GM19452 (cell line): ENCODE results near the gene OR6B1.
"Not testable (repeated sequence)": the region's sequence is repeated elsewhere in the genome, so short reads cannot be mapped to it uniquely, and the experiment has no call there.

Experiments used
- ATAC-seq: cut with Tn5 transposase; IDR thresholded peaks from one replicate; pipeline ENCODE4 v1.9.1; 2021; ENCODE audit not compliant: unreplicated experiment

Gene OR6B1

DNA sequence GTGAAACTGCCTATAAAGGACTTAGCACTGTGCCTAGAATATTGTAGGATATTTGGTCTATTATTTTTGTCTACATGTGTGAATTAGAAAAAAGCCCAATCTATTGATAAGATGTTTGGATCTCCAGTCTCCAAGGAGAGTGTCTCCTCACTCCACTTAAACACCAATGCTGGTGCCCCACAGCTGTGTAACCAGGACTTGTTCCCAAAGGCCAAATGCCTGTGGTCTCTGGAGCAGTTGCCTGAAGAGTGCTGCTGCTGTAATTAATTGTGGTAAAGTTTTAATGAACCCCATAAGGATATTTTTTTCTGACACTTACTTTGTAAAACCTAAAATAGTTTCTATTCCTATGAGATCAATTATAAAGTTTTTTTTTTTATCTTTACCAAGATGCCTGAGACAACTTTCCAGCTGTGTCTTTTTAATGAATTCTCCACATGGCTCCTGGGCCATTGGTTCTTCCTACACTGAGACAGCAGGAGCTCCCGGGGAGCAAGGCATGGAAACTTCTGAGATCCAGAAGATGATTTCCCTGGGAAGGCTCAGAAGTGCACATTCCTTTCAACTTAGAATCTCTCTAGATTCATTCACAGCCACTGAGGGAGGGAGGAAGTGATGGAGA, 37.4 kb downstream of the OR6B1 start:
- ATAC-seq = no peak

GRCh38 chr7:144038887-144039286, 38.8 kb downstream of the OR6B1 start:
- ATAC-seq = no peak

- no peak for ATAC-seq
Measured at GRCh38 chr7:144048648-144049047, 48.5 kb downstream of the OR6B1 start, which contains the start of gene OR2A5. TSS of gene OR2A5 (plus strand) at chr7:144048948. CDS start at chr7:144050402, 1,454 bp downstream.

DNA sequence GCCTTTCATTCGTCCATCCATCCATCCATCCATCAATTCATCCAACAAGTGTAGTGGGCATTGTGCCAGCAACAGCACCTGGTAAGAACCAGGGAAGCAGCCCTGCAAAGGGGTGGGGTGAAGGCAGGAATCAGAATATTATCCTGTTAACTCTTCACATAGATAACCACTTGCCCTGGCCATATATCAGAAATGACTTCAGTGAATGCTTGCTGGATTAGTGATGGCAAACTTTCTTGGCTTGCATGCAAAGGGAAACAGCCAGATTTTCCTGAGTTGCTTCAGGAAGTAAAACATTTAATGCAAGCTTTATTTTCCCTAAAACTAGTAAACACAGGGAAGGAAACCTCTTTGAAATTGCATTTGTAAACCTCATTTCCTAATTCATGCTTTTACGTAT, 49.4 kb downstream of the OR6B1 start:
- no peak for ATAC-seq

- no peak for ATAC-seq
Measured at GRCh38 chr7:144050093-144050492, 50.0 kb downstream of the OR6B1 start.

GRCh38 chr7:144050884-144051283, 50.8 kb downstream of the OR6B1 start:
- ATAC-seq = not testable (repeated sequence)

DNA sequence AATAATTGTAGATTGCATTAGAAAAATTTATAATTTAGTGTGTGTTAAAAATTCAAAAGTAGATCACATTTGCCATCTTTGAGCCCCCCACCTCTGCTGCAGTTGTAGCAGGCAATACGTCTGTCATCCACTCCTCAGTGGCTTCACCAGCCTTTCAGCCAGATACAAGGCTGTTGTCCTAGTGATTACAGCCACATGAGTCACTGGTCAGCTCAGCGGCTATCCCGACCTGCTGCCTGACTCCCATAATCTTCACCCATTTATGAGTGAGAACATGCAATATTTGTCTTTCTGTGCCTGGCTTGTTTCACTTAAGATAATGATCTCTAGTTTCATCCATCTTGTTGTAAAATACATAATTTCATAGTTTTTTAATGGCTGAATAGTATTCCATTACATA, 57.8 kb downstream of the OR6B1 start:
- ATAC-seq = no peak
